KOPT-K1 (cell line): ENCODE results near the gene OGDHL.

ENCODE experiments used
- H3K27ac ChIP-seq: fragments of 200-600 bp; sonication (generic); 2 replicates; pipeline ENCODE4 v1.5.1; 2016; ENCODE audit warnings: antibody characterized with exemption, mild to moderate bottlenecking, low read depth, low read length; ENCODE audit not compliant: poor library complexity, severe bottlenecking
- H3K36me3 ChIP-seq: fragments of 200-600 bp; sonication (generic); 2 replicates; pipeline ENCODE4 v1.5.1; 2017; ENCODE audit warnings: antibody characterized with exemption, mild to moderate bottlenecking, low read length, moderate library complexity; ENCODE audit not compliant: insufficient read depth
- H3K9me3 ChIP-seq: fragments of 200-600 bp; sonication (generic); 2 replicates; pipeline ENCODE4 v1.5.1; 2017; ENCODE audit warnings: antibody characterized with exemption, low read length, mild to moderate bottlenecking; ENCODE audit not compliant: insufficient read depth, poor library complexity, severe bottlenecking

OGDHL gene

DNA sequence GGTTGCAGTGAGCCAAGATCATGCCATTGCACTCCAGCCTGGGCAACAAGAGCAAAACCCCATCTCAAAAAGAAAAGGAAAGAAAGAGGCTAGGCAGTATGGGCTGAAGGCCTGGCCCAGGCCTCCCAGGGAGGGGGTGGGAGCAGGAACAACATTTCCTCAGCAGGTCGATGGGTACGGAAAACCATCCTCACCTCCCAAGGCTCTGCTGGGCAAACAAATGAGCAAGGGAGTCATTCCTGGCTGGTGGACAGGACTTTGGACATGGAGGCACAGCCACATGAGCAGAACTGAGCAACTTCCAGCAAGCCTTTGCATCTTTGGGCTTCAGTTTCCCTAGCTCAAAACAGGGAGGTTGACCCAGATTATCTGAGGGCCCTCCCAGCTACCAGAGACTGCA lies 13.0 kb downstream of the OGDHL start:
- Histone ChIP-seq H3K27ac (no peak overlapping the region), H3K36me3 (peaks cover 14% of the 10 kb centered on the region; the same call in 1 of the 2 replicates), H3K9me3 (no peaks in the 10 kb centered on the region)

DNA sequence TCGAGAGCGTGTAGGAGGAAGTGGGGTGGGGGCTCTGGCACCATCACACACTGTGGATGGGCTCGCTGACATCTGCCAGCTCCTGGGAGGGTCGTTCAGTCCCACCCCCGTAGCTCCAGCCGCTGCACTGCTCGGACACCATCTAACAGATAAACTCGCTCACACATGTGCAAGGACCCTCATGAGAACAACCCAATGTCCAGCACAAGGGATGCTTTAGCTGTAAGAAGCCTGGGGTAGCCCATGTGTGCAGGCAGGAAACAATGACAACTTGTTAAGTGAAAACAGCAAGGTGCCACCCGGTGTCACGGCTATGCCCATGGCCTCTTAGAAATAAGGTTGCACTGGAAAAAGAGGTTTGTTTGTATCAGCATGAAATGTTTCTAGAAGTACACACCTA lies 14.1 kb downstream of the OGDHL start:
- Histone ChIP-seq H3K27ac (peak overlapping the region; percentile 37), H3K36me3 (peaks cover 14% of the 10 kb centered on the region; the same call in 1 of the 2 replicates), H3K9me3 (no peaks in the 10 kb centered on the region)

DNA sequence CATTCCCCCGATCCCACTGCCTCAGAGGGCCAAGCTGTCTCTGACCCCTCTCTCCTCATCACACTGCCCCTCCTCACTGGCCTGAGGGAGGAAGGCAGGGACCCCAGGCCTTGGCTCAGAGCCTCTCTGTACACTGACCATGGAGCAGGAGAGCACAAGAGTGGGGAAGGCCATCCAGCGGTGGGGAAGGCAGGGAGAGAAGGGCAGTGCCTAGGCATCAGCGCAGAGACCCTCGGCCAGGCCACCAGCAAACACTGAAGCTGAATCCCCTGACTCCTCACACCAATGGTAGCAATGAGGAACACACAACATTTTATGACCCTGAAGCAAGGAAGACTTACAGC lies 14.8 kb downstream of the OGDHL start:
- H3K27ac ChIP-seq, result peak overlapping the region; percentile 37
- H3K9me3 ChIP-seq, result no peaks in the 10 kb centered on the region
- H3K36me3 ChIP-seq, result peaks cover 14% of the 10 kb centered on the region; the same call in 1 of the 2 replicates

DNA sequence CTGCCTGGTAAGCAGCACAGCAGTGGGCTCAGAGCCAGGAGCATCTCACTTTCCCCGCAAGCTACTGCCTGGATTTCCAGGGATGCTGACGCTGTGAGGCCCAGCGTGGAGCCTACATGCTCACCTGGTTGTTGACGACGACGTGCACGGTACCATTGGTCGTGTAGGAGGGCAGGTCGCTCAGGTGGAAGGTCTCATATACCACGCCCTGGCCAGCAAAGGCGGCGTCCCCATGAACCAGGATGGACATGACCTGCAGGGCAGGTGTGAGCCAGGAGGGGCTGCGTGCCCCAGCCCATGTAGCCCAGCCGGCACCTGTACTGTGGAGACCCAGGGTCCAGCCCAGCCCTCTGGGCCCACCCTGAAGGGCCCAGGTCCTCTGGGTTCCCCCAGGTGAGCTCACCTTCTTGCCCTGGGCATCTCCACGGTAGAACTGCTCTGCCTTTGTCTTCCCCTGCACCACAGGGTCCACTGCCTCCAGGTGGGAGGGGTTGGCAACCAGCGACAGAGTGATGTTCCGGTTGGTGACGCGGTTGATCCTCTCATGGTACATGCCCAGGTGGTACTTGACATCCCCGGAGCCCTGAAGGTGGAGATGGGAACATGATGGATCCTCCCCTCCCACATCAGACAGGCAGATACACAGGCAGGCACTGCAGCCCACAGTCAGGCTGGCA lies 15.4 kb downstream of the OGDHL start:
- Histone ChIP-seq H3K27ac (peak overlapping the region; percentile 37), H3K9me3 (no peaks in the 10 kb centered on the region), H3K36me3 (peaks cover 14% of the 10 kb centered on the region; the same call in 1 of the 2 replicates)

DNA sequence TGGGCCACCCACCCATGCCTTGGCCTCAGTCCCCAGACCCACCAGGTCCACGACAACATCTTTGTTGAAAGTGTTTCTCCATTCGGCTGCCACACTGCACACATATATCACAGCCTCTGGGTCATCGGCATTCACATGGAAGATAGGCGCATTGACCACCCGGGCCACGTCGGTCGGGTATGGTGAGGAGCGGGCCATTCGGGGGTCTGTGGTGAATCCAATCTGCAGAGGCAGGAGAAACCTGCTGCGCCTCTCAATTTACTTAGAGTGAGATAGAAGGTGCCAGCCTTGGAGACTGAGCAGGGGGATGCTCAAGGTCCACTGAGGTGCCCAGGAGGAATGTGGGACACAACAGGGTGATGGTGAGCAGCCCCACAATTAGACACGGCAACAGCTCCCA lies 16.4 kb downstream of the OGDHL start:
- no peak overlapping the region for H3K27ac ChIP-seq
- H3K9me3 ChIP-seq, result no peaks in the 10 kb centered on the region
- peaks cover 14% of the 10 kb centered on the region; the same call in 1 of the 2 replicates for H3K36me3 ChIP-seq

DNA sequence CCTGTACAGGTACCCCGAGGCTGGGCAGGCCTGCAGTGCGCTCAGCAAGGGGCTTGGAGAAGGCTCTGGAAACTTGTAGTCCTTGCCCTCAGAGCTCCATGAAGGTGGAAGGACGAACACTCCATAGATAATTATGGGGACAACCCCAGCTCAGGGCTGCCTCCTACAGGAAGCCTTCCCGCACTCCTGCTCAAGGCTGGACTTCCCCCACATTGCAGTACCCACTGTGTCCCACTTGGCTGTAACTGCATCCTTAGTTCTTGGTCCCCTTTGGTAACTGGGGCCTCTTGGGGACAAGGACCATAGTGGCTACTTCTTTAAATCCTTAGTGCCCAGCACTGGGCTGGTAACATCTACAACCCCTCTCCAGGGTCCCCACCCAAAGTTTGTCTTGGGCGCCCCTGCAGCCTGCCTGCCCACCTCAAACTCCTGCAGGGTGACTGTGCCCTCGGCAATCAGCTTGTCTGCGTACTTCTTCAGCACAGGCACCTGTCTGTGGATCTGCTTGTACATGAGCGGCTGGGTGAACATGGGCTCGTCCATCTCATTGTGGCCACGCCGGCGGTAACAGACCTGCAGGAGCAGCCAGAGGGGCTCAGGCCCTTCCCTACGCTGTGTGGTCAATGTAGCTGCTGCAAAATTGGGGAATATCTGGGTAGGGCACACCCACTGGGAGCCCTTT lies 17.1 kb downstream of the OGDHL start:
- no peak overlapping the region for H3K27ac ChIP-seq
- peaks cover 14% of the 10 kb centered on the region; the same call in 1 of the 2 replicates for H3K36me3 ChIP-seq
- H3K9me3 ChIP-seq, result no peaks in the 10 kb centered on the region

DNA sequence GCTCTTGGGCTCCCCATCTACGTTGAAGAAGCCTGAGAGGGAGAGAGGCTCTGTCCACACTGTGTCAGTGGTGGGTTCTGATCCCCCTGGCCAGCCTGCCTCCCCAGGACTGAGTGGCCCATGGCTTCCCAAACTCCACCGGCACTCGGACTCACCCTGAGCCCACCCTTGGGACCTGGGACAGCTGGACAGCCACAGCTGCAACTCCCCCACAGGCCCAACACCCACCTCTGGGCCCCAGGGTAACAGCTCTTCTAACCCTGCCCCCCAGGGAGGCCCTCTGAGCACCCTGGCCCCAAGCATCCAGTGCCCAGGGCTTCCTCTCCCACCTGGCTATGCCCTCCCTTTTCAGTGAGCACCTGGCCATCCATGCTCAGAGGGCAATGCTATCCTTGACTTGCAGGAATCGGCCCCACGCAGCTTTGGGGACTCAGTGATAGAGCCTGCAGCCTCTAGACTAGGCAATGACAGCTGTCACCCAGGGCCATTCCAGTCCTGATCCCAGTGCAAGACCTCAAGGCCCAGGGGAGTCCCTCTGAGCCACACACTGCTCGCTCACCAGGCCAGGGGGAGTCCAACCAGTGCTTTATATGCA lies 17.9 kb downstream of the OGDHL start:
- Histone ChIP-seq H3K27ac (no peak overlapping the region), H3K36me3 (peaks cover 14% of the 10 kb centered on the region; the same call in 1 of the 2 replicates), H3K9me3 (no peaks in the 10 kb centered on the region)

DNA sequence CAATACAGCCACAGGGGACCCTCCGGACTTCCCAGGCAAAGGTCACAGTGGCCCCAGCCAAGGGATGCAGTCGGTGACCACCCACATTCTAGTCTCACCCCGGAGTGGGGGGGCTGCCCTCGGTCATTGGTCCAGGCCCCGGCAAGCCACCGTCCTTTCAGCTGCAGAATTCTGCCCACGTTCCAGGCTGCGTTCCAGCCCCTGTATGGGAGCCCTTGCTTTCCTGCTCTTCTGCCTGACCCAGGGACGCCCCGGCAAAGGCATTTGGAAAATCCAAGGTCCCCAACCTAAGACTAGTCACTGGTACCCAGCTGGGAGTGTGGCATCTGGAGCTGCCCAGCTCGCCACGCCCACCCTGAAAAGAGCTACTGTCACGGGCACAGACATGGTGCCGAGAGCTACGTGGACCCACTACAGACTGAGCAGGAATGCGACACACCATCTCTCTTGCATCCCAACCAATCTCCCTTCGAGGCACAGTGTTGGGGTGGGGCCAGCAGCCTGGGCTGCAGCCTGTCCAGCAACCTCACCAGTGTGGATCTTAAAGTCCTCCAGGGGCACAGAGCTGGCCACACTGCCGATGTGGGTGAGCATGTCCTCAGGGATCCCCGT lies 18.6 kb downstream of the OGDHL start:
- no peak overlapping the region for H3K27ac ChIP-seq
- H3K9me3 ChIP-seq, result no peaks in the 10 kb centered on the region
- H3K36me3 ChIP-seq, result peaks cover 14% of the 10 kb centered on the region; the same call in 1 of the 2 replicates

DNA sequence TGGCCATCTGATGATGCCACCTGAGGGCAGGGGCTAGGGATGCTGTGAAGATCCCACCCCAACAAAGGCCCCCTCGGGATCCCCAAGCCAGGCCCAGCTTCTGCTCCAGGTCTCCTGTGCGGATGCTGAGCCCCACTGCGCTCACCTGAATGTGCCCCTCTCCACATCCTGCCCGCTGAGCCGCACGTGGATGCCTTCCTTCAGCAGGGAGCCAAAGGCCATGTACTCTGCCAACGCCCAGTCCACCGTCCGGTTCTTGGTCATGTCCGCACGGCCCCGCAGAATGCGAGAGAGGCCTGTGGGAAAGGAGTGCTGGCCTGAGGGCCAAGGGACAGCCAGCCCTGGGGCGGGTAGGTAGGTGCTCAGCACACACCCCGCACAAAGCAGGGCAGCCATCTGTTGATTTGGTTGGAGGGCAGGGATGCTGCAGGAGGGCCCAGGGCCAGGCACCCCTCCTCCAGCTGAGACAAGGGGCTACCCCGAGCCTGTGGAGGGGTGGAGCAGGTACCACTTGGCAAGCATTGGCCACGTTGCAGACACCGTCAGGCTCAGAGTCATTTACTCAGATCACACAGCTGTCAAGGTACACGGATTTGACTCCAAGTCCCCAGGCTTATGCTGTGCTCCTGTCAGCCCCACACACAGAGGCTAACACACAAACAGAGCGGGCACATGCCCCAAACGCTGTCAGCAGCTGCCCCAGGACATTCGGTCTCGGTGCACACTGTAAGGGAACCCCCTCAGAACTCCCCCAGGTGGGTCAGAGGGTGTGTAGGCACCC lies 19.2 kb downstream of the OGDHL start:
- Histone ChIP-seq H3K36me3 (peaks cover 14% of the 10 kb centered on the region; the same call in 1 of the 2 replicates), H3K27ac (no peak overlapping the region), H3K9me3 (no peaks in the 10 kb centered on the region)

DNA sequence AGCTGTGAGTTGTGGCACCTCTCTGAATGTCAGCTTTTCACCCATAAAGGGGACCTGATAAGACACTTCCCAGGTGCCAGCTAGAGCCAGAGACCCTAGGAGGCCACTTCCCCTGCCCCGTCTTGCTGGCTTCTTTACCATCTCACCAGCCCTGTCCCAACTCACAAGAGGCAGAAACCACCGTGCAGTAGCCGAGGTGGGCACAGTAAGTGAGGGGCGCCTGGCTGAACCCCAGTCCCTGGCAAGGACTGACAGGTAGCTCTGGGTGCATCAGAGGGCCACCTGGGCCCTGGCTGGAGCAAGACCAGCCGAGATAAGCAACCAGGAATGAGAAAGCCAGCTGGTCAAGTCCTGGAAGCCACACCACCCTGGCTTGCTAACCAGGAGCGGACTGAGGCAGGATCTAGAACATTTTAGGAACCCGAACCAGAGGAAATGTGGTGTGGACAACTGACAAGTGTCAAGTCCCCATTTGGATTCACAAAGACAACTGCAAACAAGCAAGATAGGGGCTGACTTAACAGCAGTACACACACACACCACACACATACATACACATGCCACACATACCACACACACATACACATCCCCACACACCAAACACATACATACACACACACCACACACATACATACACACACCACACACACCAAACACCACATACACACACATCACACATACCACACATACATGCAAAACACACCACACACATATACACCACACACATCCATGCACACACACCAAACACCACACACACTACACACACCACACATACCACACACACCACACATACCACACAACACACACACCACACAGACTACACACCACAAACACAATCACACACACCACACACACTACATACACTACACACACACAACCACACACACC lies 20.8 kb downstream of the OGDHL start:
- Histone ChIP-seq H3K9me3 (no peaks in the 10 kb centered on the region), H3K36me3 (peaks cover 10% of the 10 kb centered on the region; the same call in 1 of the 2 replicates), H3K27ac (no peak overlapping the region)

DNA sequence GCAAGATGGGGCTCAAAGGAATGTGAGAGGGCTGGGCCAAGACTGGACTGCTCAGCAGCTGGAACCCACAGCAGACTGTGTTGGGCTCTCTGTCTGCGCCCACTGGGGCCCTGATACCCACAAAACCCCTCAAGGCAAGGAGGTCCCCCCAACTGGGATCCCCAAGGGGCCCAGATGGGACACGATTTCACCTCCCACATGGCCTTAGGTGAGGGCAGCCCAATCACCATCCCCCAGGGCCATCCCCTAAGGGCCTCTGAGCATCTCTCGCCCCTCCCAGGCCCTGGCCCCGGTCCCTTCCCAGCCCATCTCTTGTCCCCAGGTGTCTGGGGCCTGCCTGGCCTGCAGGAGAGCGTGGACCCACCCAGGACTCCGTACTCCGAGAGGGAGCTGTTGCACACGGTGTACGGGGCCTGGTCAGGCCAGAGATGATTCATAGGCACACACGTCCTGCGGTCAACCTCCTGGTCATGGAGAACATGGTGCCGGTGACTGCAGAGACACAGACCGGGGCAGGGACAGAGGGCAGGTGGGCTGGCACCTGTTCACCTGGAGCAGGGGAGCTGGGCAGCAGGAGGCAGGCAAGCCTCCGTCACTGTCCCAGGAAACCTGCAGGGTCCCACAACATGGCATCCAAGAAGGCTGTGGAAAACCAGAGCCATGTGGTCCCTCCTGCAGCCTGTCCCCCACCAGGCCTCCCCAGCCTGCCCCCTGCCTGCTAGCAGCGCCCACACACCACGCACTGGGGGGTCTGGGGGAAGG lies 21.6 kb downstream of the OGDHL start:
- H3K27ac ChIP-seq, result no peak overlapping the region
- H3K36me3 ChIP-seq, result peaks cover 14% of the 10 kb centered on the region; the same call in 1 of the 2 replicates
- H3K9me3 ChIP-seq, result no peaks in the 10 kb centered on the region

DNA sequence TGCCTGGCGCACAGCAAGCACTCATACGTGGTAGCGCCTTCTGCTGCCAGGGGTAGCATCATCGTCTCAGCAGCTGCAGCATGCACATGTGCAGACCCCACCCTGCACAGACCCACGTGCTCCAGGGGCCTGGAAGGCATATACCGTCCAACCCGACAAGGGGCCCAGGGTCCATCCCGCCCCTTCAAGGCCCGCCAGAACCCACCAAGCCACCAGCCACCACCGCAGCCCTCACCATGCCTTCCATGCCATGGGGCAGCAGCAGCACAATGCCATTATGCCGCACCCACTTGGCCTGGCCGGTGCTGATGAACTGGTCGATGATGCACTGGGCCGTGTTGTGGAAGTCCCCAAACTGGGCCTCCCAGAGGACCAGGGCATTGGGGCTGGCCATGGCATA lies 22.7 kb downstream of the OGDHL start:
- no peaks in the 10 kb centered on the region for H3K9me3 ChIP-seq
- H3K27ac ChIP-seq, result no peak overlapping the region
- peaks cover 10% of the 10 kb centered on the region; the same call in 1 of the 2 replicates for H3K36me3 ChIP-seq

DNA sequence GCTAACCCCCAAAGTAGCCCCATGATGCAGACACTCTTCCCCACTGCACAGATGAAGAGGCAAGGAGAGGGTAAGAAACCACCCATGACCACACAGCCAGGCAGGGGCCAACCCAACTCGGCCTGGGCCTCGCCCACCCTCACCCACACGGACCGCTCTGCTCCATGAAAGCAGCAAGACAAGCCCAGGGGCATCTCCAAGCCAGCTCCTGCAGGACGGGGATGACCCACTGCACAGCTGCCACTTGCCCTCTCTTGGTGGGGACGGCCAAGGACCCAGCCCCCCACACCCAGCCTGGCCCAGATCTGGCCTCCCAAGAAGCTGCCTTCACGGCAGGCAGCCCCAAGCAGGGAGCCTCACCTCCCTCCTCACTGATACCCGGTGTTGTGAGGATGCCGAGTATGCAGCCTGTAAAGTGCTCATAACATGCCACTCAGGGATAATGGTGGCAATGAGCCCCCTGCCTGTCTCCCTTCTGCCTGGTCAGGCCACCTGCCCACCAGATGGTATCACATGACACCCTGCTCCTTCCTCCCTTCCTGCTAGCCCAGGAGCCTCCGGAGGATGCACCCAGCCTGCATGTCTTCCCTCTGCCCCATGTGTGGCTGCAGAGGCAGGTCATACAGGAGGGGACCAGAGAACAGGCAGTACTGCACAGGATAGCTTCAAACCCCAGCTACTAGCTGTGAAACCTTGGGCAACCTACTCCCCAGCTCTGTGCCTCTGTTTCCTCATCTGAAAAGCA lies 23.3 kb downstream of the OGDHL start:
- Histone ChIP-seq H3K36me3 (peaks cover 10% of the 10 kb centered on the region; the same call in 1 of the 2 replicates), H3K27ac (no peak overlapping the region), H3K9me3 (no peaks in the 10 kb centered on the region)
